Activated naive CD8-positive, alpha-beta T cell (primary cell): Measurements from ENCODE around the gene HEXB.
A peak's percentile ranks its signal among the peaks of the same experiment; 100 is the strongest.
"Not testable (repeated sequence)": the region's sequence is repeated elsewhere in the genome, so short reads cannot be mapped to it uniquely, and the experiment has no call there.

Experiments
- H3K27ac Mint-ChIP-seq: one replicate; pipeline ENCODE4 v1.8.0; 2021; ENCODE audit warnings: mixed read lengths
- H3K27me3 Mint-ChIP-seq: one replicate; pipeline ENCODE4 v1.8.0; 2021; ENCODE audit warnings: mixed read lengths
- H3K36me3 Mint-ChIP-seq: one replicate; pipeline ENCODE4 v1.8.0; 2021; ENCODE audit warnings: mixed read lengths
- H3K4me1 Mint-ChIP-seq: one replicate; pipeline ENCODE4 v1.8.0; 2021; ENCODE audit warnings: low read depth, mixed read lengths
- H3K4me3 Mint-ChIP-seq: one replicate; pipeline ENCODE4 v1.8.0; 2021; ENCODE audit warnings: mild to moderate bottlenecking, mixed read lengths
- H3K9me3 Mint-ChIP-seq: one replicate; pipeline ENCODE4 v1.8.0; 2021; ENCODE audit warnings: low read depth, mixed read lengths

Gene HEXB

DNA sequence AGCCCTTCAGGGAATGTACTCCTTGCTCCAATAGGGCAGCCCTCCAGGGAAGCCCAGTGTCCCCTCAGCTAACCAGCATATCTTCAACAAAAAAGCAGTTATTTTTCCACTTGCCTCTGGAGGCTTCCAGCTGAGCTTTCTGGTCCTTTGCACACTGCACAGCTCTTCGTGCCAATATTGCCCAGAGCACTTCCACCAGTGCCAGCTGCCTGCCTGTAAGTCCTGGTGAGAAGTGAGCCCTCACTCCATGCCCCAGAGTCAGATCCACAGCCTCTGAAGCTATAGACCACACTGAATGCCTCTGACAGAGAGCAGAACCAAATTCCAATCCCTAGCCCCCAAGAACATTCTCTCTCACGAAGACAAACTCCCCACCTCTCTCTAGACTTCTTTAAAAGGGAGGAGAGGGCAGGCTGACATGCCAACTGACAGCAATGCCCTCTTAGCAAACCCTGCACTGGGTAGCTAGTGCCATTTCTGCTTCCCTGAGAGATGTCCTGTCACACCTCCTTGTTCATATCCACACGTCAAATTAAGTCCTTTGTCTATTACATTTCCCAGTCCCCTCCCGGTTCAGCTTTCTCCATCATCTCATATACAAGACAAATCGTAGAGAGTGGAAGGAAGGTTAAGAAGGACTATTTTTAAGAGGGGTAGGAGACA lies 12.7 kb upstream of the HEXB start:
- H3K4me3 Mint-ChIP-seq, result no peak overlapping the region
- H3K9me3 Mint-ChIP-seq, result no peaks in the 10 kb centered on the region
- no peaks in the 10 kb centered on the region for H3K36me3 Mint-ChIP-seq
- H3K27me3 Mint-ChIP-seq, result peaks cover 1% of the 10 kb centered on the region
- H3K27ac Mint-ChIP-seq, result no peak overlapping the region
- H3K4me1 Mint-ChIP-seq, result no peaks in the 10 kb centered on the region

GRCh38 chr5:74673011-74673790 lies 11.8 kb upstream of the HEXB start:
- Mint-ChIP-seq H3K27ac (no peak overlapping the region), H3K27me3 (peaks cover 1% of the 10 kb centered on the region), H3K9me3 (no peaks in the 10 kb centered on the region), H3K4me3 (no peak overlapping the region), H3K36me3 (no peaks in the 10 kb centered on the region), H3K4me1 (no peaks in the 10 kb centered on the region)

GRCh38 chr5:74676466-74676865 lies 8.6 kb upstream of the HEXB start:
- H3K27ac Mint-ChIP-seq, H3K9me3 Mint-ChIP-seq, H3K36me3 Mint-ChIP-seq, H3K4me3 Mint-ChIP-seq, H3K27me3 Mint-ChIP-seq, H3K4me1 Mint-ChIP-seq: not testable (repeated sequence)

GRCh38 chr5:74678123-74678522 lies 6.9 kb upstream of the HEXB start:
- H3K9me3 Mint-ChIP-seq, H3K27me3 Mint-ChIP-seq, H3K4me3 Mint-ChIP-seq, H3K4me1 Mint-ChIP-seq, H3K36me3 Mint-ChIP-seq, H3K27ac Mint-ChIP-seq: not testable (repeated sequence)

GRCh38 chr5:74679300-74679699 lies 5.7 kb upstream of the HEXB start:
- not testable (repeated sequence) for H3K9me3 Mint-ChIP-seq, H3K4me3 Mint-ChIP-seq, H3K27me3 Mint-ChIP-seq, H3K27ac Mint-ChIP-seq, H3K4me1 Mint-ChIP-seq, H3K36me3 Mint-ChIP-seq

DNA sequence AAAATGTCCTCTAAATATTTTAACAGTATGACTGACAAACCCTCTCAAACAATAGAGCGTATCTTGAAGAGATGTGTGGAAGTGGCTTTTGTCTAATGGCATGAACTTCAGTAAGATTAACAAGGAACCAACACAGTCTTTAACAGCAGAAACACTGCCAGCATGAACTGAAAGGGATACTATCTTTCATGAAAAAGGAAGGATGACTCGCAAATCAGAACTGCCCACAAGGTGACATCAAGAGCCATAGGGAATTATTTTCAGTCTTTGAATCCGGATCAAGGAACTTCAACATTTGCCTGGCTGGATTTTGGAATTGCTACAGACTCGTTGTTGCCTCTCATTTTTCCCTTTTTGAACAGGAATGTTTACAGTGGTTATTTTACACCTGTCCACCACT lies 5.1 kb upstream of the HEXB start:
- Mint-ChIP-seq H3K27me3 (peaks cover 7% of the 10 kb centered on the region), H3K4me3 (no peak overlapping the region), H3K27ac (no peak overlapping the region), H3K4me1 (peaks cover 4% of the 10 kb centered on the region), H3K9me3 (no peaks in the 10 kb centered on the region), H3K36me3 (no peaks in the 10 kb centered on the region)

DNA sequence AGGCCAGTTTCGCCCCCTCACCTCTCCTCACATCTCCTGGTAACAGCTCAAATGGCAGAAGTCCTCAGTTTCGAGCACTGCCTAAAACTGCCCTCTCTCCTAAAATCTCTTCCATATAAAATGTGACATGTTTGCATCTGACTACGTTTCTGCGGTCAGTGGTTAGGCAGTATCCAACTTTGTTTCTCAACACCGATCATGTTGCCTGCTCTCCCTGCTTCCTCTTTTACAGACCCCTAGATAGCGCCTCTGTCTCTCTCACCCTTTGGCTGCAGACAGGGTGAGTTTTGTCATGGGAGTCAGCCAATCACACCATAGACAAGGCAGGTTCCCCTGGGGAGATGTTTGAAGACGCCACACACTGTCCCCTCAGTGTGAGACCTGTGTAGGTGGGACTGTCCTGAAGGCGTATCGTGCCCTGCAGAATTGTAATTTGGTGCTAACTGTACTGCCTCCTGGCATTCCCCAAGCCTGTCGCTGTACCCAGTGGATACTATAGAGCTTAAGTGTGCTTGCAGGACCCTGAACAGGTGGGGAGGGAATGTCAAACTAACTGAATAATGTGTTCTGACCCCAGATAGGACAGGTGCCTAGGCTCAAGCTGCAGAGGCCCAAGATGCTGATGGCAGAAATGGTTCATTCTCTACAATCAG lies 1.1 kb downstream of the HEXB start:
- Mint-ChIP-seq H3K4me1 (peaks cover 27% of the 10 kb centered on the region), H3K27me3 (no peaks in the 10 kb centered on the region), H3K9me3 (no peaks in the 10 kb centered on the region), H3K4me3 (peak overlapping the region; percentile 89), H3K36me3 (peaks cover 4% of the 10 kb centered on the region), H3K27ac (peak overlapping the region; percentile 83)

DNA sequence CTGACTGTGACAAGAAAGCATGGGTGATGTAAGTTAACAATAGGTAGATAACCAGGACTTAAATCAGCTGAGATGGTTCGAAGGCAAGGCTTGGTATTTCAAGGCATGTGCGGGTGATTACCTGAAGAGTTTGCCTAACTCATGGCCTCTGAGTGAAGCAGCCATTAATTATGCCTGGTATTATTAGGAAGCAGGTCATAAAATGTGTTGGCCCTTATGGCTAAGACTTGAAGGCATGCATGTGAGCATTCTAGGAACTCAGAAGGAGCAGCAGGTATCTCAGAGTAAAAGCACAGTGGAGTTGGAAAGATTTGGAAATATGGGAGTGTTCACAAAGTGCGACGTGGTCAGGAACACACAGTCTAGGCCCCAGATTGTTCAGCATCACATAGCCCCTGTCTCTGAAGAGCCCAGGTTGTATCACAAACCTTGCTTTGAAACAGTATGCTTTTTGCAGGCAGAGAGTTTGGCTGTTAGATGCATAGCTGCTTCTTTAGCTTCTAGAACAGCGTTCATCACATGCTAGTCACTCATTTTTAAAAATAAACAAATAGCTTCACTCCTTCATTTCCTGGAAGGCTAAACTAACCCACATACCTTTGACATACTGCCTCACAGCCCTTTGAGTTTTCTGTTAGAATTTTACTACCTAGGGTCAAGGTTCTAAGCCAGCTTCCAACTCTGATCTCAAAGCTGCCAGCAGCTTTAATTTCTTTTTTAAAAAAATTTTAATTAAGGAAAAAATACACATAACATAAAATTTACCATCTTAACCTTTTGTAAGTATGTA lies 2.1 kb downstream of the HEXB start:
- Mint-ChIP-seq H3K27me3 (no peaks in the 10 kb centered on the region), H3K4me1 (peaks cover 27% of the 10 kb centered on the region), H3K36me3 (peaks cover 4% of the 10 kb centered on the region), H3K9me3 (no peaks in the 10 kb centered on the region), H3K27ac (no peak overlapping the region), H3K4me3 (peak overlapping the region; percentile 89)

GRCh38 chr5:74693191-74693590 lies 8.2 kb downstream of the HEXB start:
- H3K36me3 Mint-ChIP-seq, result peaks cover 15% of the 10 kb centered on the region
- no peaks in the 10 kb centered on the region for H3K27me3 Mint-ChIP-seq

GRCh38 chr5:74717596-74717995 lies 32.6 kb downstream of the HEXB start:
- H3K4me1 Mint-ChIP-seq, result no peaks in the 10 kb centered on the region
- no peaks in the 10 kb centered on the region for H3K27me3 Mint-ChIP-seq
- H3K4me3 Mint-ChIP-seq, result no peak overlapping the region
- H3K36me3 Mint-ChIP-seq, result peaks cover 19% of the 10 kb centered on the region
- H3K9me3 Mint-ChIP-seq, result no peaks in the 10 kb centered on the region
- H3K27ac Mint-ChIP-seq, result no peak overlapping the region

More at GRCh38 chr5:74693191-74693590, 8.2 kb downstream of the HEXB start:
- Mint-ChIP-seq H3K4me3 (no peak overlapping the region), H3K9me3 (no peaks in the 10 kb centered on the region), H3K27ac (no peak overlapping the region), H3K4me1 (peaks cover 4% of the 10 kb centered on the region)

DNA sequence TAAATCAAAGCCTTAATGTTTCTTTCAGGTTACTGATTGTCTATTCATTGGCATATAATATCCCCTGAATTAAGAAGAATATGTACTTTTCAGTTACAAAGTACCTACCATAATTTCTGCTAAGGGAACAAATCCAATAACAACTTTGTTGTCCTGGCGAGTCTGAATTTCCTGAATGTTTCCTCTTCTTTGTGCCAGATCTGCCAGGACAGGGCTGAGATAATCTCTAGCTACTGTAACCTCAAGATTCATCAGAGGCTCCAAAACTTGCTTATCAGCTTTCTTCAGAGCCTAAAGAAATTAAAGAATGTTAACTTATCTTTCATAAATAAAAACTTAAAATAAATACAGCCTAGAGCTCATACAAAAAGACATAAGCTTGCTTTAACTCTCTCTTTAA lies 37.2 kb downstream of the HEXB start:
- Mint-ChIP-seq H3K27ac (no peak overlapping the region), H3K4me3 (no peak overlapping the region), H3K9me3 (no peaks in the 10 kb centered on the region), H3K36me3 (peaks cover 23% of the 10 kb centered on the region), H3K27me3 (no peaks in the 10 kb centered on the region), H3K4me1 (no peaks in the 10 kb centered on the region)

DNA sequence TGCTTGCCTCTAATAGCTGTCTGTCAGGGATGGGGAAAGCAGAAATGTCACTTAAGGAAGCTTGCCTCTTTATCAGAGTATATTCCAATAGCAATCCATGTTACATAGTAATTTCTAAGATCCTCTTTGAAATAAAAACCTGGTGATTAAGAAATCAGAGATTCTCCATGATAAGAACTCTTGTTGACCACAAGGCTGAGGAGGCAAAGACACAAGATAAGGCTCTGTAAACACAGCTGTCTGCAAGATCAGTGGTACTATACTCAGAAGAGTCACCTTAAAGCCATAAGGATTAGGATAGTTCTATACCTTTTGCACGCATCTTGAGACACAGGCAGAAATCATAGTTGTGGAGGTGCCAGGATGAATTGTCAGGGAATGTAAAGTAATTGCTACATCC lies 40.3 kb downstream of the HEXB start:
- peaks cover 20% of the 10 kb centered on the region for H3K36me3 Mint-ChIP-seq
- H3K27ac Mint-ChIP-seq, result no peak overlapping the region
- no peaks in the 10 kb centered on the region for H3K9me3 Mint-ChIP-seq
- no peaks in the 10 kb centered on the region for H3K27me3 Mint-ChIP-seq
- H3K4me1 Mint-ChIP-seq, result no peaks in the 10 kb centered on the region
- H3K4me3 Mint-ChIP-seq, result no peak overlapping the region

DNA sequence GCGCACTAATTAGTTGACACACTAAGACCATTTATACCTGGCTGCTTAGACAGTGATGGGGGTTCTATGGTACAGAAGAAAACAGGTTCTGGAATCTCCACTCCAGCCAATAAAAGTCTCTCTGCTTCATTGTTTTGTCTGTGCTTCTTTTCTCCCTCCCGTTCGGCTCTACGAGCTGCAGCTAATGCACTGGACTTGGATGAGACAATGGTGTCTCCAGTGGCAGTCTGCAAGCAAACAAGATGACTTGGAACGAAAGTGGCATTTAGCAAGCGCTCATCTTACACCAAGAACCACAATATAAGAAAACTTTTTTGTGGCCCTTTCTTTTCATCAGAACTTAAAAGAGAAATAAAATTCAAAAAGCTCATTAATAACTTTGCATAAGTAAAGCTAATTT lies 51.7 kb downstream of the HEXB start:
- Mint-ChIP-seq H3K27ac (no peak overlapping the region), H3K36me3 (peaks cover 6% of the 10 kb centered on the region), H3K9me3 (no peaks in the 10 kb centered on the region)

GRCh38 chr5:74738406-74738805 lies 53.4 kb downstream of the HEXB start:
- no peaks in the 10 kb centered on the region for H3K4me1 Mint-ChIP-seq

More for the DNA sequence above, 51.7 kb downstream of the HEXB start:
- Mint-ChIP-seq H3K4me3 (no peak overlapping the region), H3K4me1 (no peaks in the 10 kb centered on the region), H3K27me3 (no peaks in the 10 kb centered on the region)

DNA sequence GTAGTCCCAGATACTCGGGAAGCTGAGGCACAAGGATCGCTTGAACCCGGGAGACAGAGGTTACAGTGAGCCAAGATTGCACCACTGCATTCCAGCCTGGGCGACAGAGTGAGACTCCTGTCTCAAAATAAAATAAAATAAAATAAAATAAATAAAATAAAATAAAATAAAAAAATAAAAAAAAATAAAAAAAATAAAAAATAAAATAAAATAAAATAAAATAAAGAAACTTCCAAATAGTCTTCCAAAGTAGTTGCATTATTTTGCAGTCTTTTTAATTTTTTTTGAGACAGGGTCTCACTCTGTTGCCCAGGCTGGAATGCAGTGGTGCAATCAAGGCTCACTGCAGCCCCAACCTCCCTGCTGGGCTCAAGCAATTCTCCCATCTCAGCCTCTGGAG lies 63.7 kb downstream of the HEXB start:
- H3K27ac Mint-ChIP-seq, H3K9me3 Mint-ChIP-seq, H3K27me3 Mint-ChIP-seq, H3K4me3 Mint-ChIP-seq, H3K4me1 Mint-ChIP-seq: not testable (repeated sequence)
- peaks cover 28% of the 10 kb centered on the region for H3K36me3 Mint-ChIP-seq

More at GRCh38 chr5:74738406-74738805, 53.4 kb downstream of the HEXB start:
- Mint-ChIP-seq H3K36me3 (peaks cover 3% of the 10 kb centered on the region), H3K27ac (no peak overlapping the region), H3K9me3 (no peaks in the 10 kb centered on the region), H3K4me3 (no peak overlapping the region), H3K27me3 (no peaks in the 10 kb centered on the region)
